HepG2 (cell line): ENCODE data around the gene CCDC57. TPM values are rescaled to one million over a fixed set of nuclear protein-coding genes. Genes with fewer than 3 reads are reported as not detected.

Experiments
- ARNT ChIP-seq: fragments of 450-650 bp; IDR thresholded peaks from 2 replicates; pipeline ENCODE4 v1.6.1; 2017
- ATF3 ChIP-seq: sonication (generic); formaldehyde crosslinking; IDR thresholded peaks from 2 replicates; pipeline ENCODE4 v1.4.0; 2020; ENCODE audit warnings: missing genetic modification reagents
- GFI1 ChIP-seq: sonication (generic); formaldehyde crosslinking; IDR thresholded peaks from 2 replicates; pipeline ENCODE4 v1.5.0; 2020; ENCODE audit warnings: missing genetic modification reagents, mild to moderate bottlenecking, borderline replicate concordance
- NR2F2 ChIP-seq: IDR thresholded peaks from 2 replicates; pipeline ENCODE4 v1.6.1; 2012; ENCODE audit warnings: low read depth, inconsistent platforms, borderline replicate concordance
- ONECUT2 ChIP-seq: sonication (generic); formaldehyde crosslinking; IDR thresholded peaks from 2 replicates; pipeline ENCODE4 v1.4.0; 2020; ENCODE audit warnings: missing genetic modification reagents
- PAF1 ChIP-seq: IDR thresholded peaks from 2 replicates; pipeline ENCODE4 v1.6.1; 2016; ENCODE audit warnings: missing genetic modification reagents, missing compliant biosample characterization
- PITX1 ChIP-seq: sonication (generic); formaldehyde crosslinking; IDR thresholded peaks from 2 replicates; pipeline ENCODE4 v1.5.1; 2020; ENCODE audit warnings: mild to moderate bottlenecking, missing genetic modification reagents
- SIN3A ChIP-seq: IDR thresholded peaks from 2 replicates; pipeline ENCODE4 v1.6.1; 2011; ENCODE audit warnings: low read depth, mild to moderate bottlenecking, control low read depth, low read length, borderline replicate concordance
- TBP ChIP-seq: sonication (generic); formaldehyde crosslinking; IDR thresholded peaks from 2 replicates; pipeline ENCODE4 v1.5.0; 2020; ENCODE audit warnings: missing genetic modification reagents
- ZNF138 ChIP-seq: sonication (generic); formaldehyde crosslinking; IDR thresholded peaks from 2 replicates; pipeline ENCODE4 v1.5.0; 2020; ENCODE audit warnings: mild to moderate bottlenecking, low read depth, missing genetic modification reagents
- ZNF251 ChIP-seq: sonication (generic); formaldehyde crosslinking; IDR thresholded peaks from 2 replicates; pipeline ENCODE4 v1.9.0; 2021; ENCODE audit warnings: mild to moderate bottlenecking, missing genetic modification reagents
- ZNF292 ChIP-seq: sonication (generic); formaldehyde crosslinking; IDR thresholded peaks from 2 replicates; pipeline ENCODE4 v1.8.1; 2022; ENCODE audit warnings: mild to moderate bottlenecking, low read depth, missing genetic modification reagents, borderline replicate concordance
- ZNF619 ChIP-seq: sonication (generic); formaldehyde crosslinking; IDR thresholded peaks from 2 replicates; pipeline ENCODE4 v1.4.0; 2020; ENCODE audit warnings: mild to moderate bottlenecking, missing genetic modification reagents
- ZNF768 ChIP-seq: sonication (generic); formaldehyde crosslinking; IDR thresholded peaks from 2 replicates; pipeline ENCODE4 v1.4.0; 2020; ENCODE audit warnings: missing genetic modification reagents
- polyA plus RNA-seq, 8 experiments: library from polyadenylated mRNA; depleted of rRNA in 3 of 8; stranded (reverse) in 7 of 8; unstranded in 1 of 8; fragments of >200 nt; fragmentation: Illumina TruSeq in 4 of 8; extraction: Trizol in 4 of 8; gene quantifications; 2 replicates each; pipeline versions ENCODE4 v1.2.1 to v1.2.3, GENCODE V29; 2011 to 2016; ENCODE audit warnings: low read depth in 4 of 8, missing spikeins in 1 of 8, mixed read lengths in 1 of 8; ENCODE audit not compliant: insufficient read depth in 1 of 8
- total RNA-seq, 5 experiments: library from RNA; depleted of rRNA; stranded (reverse); fragments of >200 nt; fragmentation: Illumina TruSeq; extraction: Trizol; gene quantifications; 2 replicates each; pipeline ENCODE4 v1.2.3, GENCODE V29; 2016; ENCODE audit warnings: low read depth in 1 of 5
- TF ChIP-seq, protein P1 (sequence below): sonication (generic); formaldehyde crosslinking; IDR thresholded peaks from 2 replicates; pipeline ENCODE4 v1.5.1; 2020; ENCODE audit warnings: missing genetic modification reagents, mild to moderate bottlenecking, borderline replicate concordance
- TF ChIP-seq, protein P2 (sequence below): sonication (generic); formaldehyde crosslinking; IDR thresholded peaks from 2 replicates; pipeline ENCODE4 v1.4.0; 2020; ENCODE audit warnings: missing genetic modification reagents
- TF ChIP-seq, protein P3 (sequence below), 2 experiments: fragments of 450-650 bp in 1 of 2; sonication (generic) in 1 of 2; formaldehyde crosslinking in 1 of 2; IDR thresholded peaks; 2 replicates each; pipeline versions ENCODE4 v1.6.1 to v1.8.0; 2016 to 2022; ENCODE audit warnings: antibody characterized with exemption in 1 of 2, mild to moderate bottlenecking in 1 of 2, missing genetic modification reagents in 1 of 2

Gene CCDC57
- total and polyA plus RNA-seq, 2 of the 13 experiments (the other 11 are each of a cell fraction or from before 2014, with no cell fraction given), result 59.3 to 59.9 TPM

DNA sequence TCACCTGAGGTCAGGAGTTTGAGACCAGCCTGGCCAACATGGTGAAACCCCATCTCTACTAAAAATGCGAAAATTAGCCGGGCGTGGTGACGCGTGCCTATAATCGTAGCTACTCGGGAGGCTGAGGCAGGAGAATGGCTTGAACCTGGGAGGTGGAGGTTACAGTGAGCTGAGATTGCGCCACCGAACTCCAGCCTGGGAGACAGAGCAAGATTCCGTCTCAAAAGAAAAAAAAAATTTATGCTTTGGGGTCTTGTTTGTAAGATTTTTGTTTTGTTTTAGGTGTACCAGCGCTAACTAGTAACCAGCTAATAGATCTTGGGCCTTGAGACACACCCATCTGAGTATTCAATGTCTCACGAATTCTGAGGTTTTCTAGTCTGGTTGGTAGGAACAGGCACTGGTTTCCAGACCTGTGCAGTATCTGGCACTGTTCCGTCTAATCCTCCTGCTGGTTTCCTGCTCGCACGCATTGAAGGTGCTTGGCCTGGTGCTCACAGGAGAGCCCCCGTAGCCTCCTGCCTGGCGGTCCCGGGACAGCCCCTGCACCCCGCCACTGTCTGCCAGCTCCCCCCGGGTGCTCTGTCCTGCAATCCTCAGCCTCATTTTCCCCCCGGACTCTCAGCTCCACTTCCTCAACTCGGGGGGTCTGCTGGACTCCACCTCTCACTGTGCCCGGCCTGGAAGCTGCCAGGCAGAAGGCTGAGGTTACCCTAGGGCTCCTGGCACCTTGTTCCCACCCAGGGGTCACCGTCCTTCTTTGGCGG, 136.4 kb downstream of the CCDC57 start (continued):
- no peak for TF ChIP-seq ZNF292 (CRISPR knock-in tag)
- peak; percentile 16; the same call in 1 of the 2 replicates for TF ChIP-seq ONECUT2 (CRISPR knock-in tag)
- TF ChIP-seq ATF3, result no peak
- no peak for TF ChIP-seq ZNF619
- TF ChIP-seq, protein P1, sequence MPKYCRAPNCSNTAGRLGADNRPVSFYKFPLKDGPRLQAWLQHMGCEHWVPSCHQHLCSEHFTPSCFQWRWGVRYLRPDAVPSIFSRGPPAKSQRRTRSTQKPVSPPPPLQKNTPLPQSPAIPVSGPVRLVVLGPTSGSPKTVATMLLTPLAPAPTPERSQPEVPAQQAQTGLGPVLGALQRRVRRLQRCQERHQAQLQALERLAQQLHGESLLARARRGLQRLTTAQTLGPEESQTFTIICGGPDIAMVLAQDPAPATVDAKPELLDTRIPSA, result no peak
- TF ChIP-seq PITX1, result 0 out of 2 replicates have a peak, but pooled peaks have one; percentile 39
- TF ChIP-seq GFI1 (CRISPR knock-in tag), result no peak
- TF ChIP-seq ZNF138, result 0 out of 2 replicates have a peak, but pooled peaks have one; percentile 38
- no peak for TF ChIP-seq ZNF251 (CRISPR knock-in tag)
- 0 out of 2 replicates have a peak, but pooled peaks have one; percentile 20 for TF ChIP-seq SIN3A
- peak; percentile 89; the same call in 1 of the 2 replicates for TF ChIP-seq PAF1 (CRISPR knock-in tag)
- peak; percentile 59; the same call in 1 of the 2 replicates for TF ChIP-seq NR2F2
- TF ChIP-seq ARNT, result no peak
- TF ChIP-seq ZNF768, result peak; percentile 63; the same call in 1 of the 2 replicates
- TF ChIP-seq TBP (CRISPR knock-in tag), result no peak
- TF ChIP-seq, protein P2, sequence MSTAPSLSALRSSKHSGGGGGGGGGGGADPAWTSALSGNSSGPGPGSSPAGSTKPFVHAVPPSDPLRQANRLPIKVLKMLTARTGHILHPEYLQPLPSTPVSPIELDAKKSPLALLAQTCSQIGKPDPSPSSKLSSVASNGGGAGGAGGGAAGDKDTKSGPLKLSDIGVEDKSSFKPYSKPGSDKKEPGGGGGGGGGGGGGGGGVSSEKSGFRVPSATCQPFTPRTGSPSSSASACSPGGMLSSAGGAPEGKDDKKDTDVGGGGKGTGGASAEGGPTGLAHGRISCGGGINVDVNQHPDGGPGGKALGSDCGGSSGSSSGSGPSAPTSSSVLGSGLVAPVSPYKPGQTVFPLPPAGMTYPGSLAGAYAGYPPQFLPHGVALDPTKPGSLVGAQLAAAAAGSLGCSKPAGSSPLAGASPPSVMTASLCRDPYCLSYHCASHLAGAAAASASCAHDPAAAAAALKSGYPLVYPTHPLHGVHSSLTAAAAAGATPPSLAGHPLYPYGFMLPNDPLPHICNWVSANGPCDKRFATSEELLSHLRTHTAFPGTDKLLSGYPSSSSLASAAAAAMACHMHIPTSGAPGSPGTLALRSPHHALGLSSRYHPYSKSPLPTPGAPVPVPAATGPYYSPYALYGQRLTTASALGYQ (CRISPR knock-in tag), result 0 out of 2 replicates have a peak, but pooled peaks have one; percentile 34
- TF ChIP-seq, protein P3, sequence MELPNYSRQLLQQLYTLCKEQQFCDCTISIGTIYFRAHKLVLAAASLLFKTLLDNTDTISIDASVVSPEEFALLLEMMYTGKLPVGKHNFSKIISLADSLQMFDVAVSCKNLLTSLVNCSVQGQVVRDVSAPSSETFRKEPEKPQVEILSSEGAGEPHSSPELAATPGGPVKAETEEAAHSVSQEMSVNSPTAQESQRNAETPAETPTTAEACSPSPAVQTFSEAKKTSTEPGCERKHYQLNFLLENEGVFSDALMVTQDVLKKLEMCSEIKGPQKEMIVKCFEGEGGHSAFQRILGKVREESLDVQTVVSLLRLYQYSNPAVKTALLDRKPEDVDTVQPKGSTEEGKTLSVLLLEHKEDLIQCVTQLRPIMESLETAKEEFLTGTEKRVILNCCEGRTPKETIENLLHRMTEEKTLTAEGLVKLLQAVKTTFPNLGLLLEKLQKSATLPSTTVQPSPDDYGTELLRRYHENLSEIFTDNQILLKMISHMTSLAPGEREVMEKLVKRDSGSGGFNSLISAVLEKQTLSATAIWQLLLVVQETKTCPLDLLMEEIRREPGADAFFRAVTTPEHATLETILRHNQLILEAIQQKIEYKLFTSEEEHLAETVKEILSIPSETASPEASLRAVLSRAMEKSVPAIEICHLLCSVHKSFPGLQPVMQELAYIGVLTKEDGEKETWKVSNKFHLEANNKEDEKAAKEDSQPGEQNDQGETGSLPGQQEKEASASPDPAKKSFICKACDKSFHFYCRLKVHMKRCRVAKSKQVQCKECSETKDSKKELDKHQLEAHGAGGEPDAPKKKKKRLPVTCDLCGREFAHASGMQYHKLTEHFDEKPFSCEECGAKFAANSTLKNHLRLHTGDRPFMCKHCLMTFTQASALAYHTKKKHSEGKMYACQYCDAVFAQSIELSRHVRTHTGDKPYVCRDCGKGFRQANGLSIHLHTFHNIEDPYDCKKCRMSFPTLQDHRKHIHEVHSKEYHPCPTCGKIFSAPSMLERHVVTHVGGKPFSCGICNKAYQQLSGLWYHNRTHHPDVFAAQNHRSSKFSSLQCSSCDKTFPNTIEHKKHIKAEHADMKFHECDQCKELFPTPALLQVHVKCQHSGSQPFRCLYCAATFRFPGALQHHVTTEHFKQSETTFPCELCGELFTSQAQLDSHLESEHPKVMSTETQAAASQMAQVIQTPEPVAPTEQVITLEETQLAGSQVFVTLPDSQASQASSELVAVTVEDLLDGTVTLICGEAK (IDR thresholded peaks at IDR 0.05), result no peak
- TF ChIP-seq, protein P3 (CRISPR knock-in tag; IDR thresholded peaks at IDR 0.05), result no peak
